Heart left ventricle (tissue), 16 donors: Measurements from ENCODE around the gene TBC1D8. TPM values are rescaled to one million over a fixed set of nuclear protein-coding genes. Genes with fewer than 3 reads are reported as not detected.

ENCODE experiments used
- ATAC-seq, 4 donors: fragments of 200-7000 bp; cut with Tn5 transposase; one replicate each; pipeline ENCODE4 v1.9.1; 2020 to 2022; ENCODE audit warnings: moderate library complexity in 4 of 4, mild to moderate bottlenecking in 3 of 4, moderate number of reproducible peaks in 1 of 4
- DNase-seq, 5 donors: peaks; one replicate each; pipeline ENCODE4 v3.0.0-alpha.2; 2020
- H3K27ac ChIP-seq, 12 donors: fragments of 200-600 bp; sonication (generic) in 4 of 12; one replicate each; pipeline versions ENCODE4 v1.5.0 to v1.8.0; 2016 to 2022; ENCODE audit warnings: mild to moderate bottlenecking in 2 of 12
- H3K27me3 ChIP-seq, 9 donors: fragments of 200-600 bp; sonication (generic) in 2 of 9; one replicate each; pipeline versions ENCODE4 v1.5.1 to v1.8.0; 2016 to 2022; ENCODE audit warnings: mild to moderate bottlenecking in 3 of 9
- H3K36me3 ChIP-seq, 9 donors: fragments of 200-600 bp; sonication (generic) in 2 of 9; one replicate each; pipeline versions ENCODE4 v1.5.0 to v1.8.0; 2018 to 2022; ENCODE audit warnings: mild to moderate bottlenecking in 2 of 9
- H3K4me1 ChIP-seq, 12 donors: fragments of 200-600 bp; sonication (generic) in 4 of 12; one replicate each; pipeline versions ENCODE4 v1.5.0 to v1.8.0; 2016 to 2022; ENCODE audit warnings: mild to moderate bottlenecking in 3 of 12
- H3K4me3 ChIP-seq, 12 donors: fragments of 200-600 bp; sonication (generic) in 4 of 12; one replicate each; pipeline versions ENCODE4 v1.5.0 to v1.8.0; 2017 to 2022; ENCODE audit warnings: mild to moderate bottlenecking in 9 of 12, moderate library complexity in 4 of 12
- H3K9me3 ChIP-seq, 12 donors: fragments of 200-600 bp; sonication (generic) in 4 of 12; one replicate each; pipeline versions ENCODE4 v1.5.0 to v1.8.0; 2016 to 2022; ENCODE audit warnings: mild to moderate bottlenecking in 1 of 12
- CTCF ChIP-seq, 12 donors: fragments of 200-600 bp; sonication (generic) in 4 of 12; IDR thresholded peaks; one replicate each; pipeline versions ENCODE4 v1.5.0 to v1.8.0; 2018 to 2022; ENCODE audit warnings: antibody characterized with exemption in 12 of 12, mild to moderate bottlenecking in 5 of 12
- POLR2A ChIP-seq, 2 donors: fragments of 450-650 bp; IDR thresholded peaks; one replicate each; pipeline ENCODE4 v1.6.1; 2017; ENCODE audit warnings: antibody characterized with exemption in 2 of 2, mild to moderate bottlenecking in 2 of 2, moderate library complexity in 2 of 2
- WGBS, 4 donors: extraction: QIAGEN DNeasy Blood & Tissue Kit in 2 of 4; methylation state at CpG; one replicate each; pipeline versions ENCODE4 v1.1.5 to v1.1.7; 2013 to 2018; 5-methylcytosine and 5-hydroxymethylcytosine counted together
- intact Hi-C, 10 donors: fragments of 100-400 bp; cut with DNase I; formaldehyde crosslinking; loops; one replicate each; pipeline versions ENCODE4 v1.11.1 to v1.14.2; 2022
- polyA plus RNA-seq, 2 donors: library from polyadenylated mRNA; stranded (reverse); fragments of 200-250 nt; gene quantifications; one replicate each; pipeline ENCODE4 v1.2.3, GENCODE V29; 2013
- total RNA-seq, 9 donors: library from RNA; depleted of rRNA in 2 of 9; stranded (reverse); fragments of >200 nt in 2 of 9; fragmentation: NEBNext Ultra II Directional in 3 of 9; extraction: Animal tissue kit (Norgen Biotek cat#: 25700) in 3 of 9; gene quantifications; one replicate each; pipeline versions ENCODE4 v1.1.0 to v1.2.4, GENCODE V29; 2016 to 2023
- donor health status: ischemic (EF 13 %, LVEDD 7.1; RV severe dilation, severe dysfunction).
- donor health status: healthy with polysubstance abuse.
- donor health status: DM: no; HTN: yes; CAD: no.
- donor health status: DM: no; HTN: no; CAD: no.
- donor health status: ischemic (EF 25% LVEDD 6.9; RV normal size, moderate dysfunction).
- donor health status: ischemic (EF 25% LVEDD 5.7; RV mildly dilated, moderate dysfunction).
- donor health status: healthy.
- donor health status: DM: yes; HTN: yes; CAD: no.
- donor health status: ischemic (EF 35%, LVEDD 5.7; RV mildly dilated, moderate dysfunction).
- donor health status: nonischemic (EF 11% LVEDD 7.7; RV severe dilation, severe dysfunction).
- donor health status: DM: yes; HTN: yes; CAD: no.
- donor health status: PGD.
- donor health status: ischemic (EF 29% LVEDD 5.4; RV normal size, mild dysfunction).
- donor health status: nonischemic (EF 23%, LVEDD 6.1; RV moderate dilation, normal function).

TBC1D8 gene
- total and polyA plus RNA-seq, 11 donors: 30.1 to 61.7 (median 42.9) TPM

GRCh38 chr2:100982431-100982861 lies 168.7 kb downstream of the TBC1D8 start:
- Histone ChIP-seq H3K36me3 (peaks cover 0 to 72% (median 35%) of the 10 kb centered on the region in 9 donors), H3K9me3 (no peaks in the 10 kb centered on the region), H3K27me3 (no peaks in the 10 kb centered on the region), H3K27ac (no peak overlapping the region), H3K4me1 (peaks cover 0 to 12% (median 0%) of the 10 kb centered on the region in 12 donors), H3K4me3 (no peak overlapping the region)
- 60 to 76% (median 65%) methylated on average over 8 of the region's 8 CpGs for WGBS, 4 donors
- intact Hi-C loops: loop anchor here in 6 of 10 donors (2.0 to 10.0 kb wide), 5 partner anchors 160 to 568 kb away; partner anchors contain the start of genes CHST10 (in 1 of the 6) and NPAS2 (in 1 of the 6)
- no peak for TF ChIP-seq POLR2A (IDR thresholded peaks at IDR 0.05)
- no peak for TF ChIP-seq CTCF (IDR thresholded peaks at IDR 0.05)
- peak in 1 of 4 donors; percentile 11 for ATAC-seq
- no peak for DNase-seq

GRCh38 chr2:100981011-100981410 lies 170.2 kb downstream of the TBC1D8 start:
- intact Hi-C loops: loop anchor here in 6 of 10 donors (5.0 to 10.0 kb wide), 4 partner anchors 159 to 566 kb away; partner anchors contain the start of genes CHST10 (in 1 of the 6) and NPAS2 (in 1 of the 6)
- no peak for ATAC-seq
- WGBS, 4 donors: 80 to 93% (median 87%) methylated on average over 2 of the region's 2 CpGs
- no peak overlapping the region for H3K4me3 ChIP-seq
- no peak overlapping the region for H3K27ac ChIP-seq
- H3K27me3 ChIP-seq: no peaks in the 10 kb centered on the region
- TF ChIP-seq CTCF (IDR thresholded peaks at IDR 0.05) (no peak), POLR2A (IDR thresholded peaks at IDR 0.05) (no peak)
- H3K36me3 ChIP-seq: peaks cover 0 to 75% (median 50%) of the 10 kb centered on the region in 9 donors
- DNase-seq: no peak
- peaks cover 0 to 12% (median 0%) of the 10 kb centered on the region in 12 donors for H3K4me1 ChIP-seq
- no peaks in the 10 kb centered on the region for H3K9me3 ChIP-seq

GRCh38 chr2:100980046-100980445 lies 171.1 kb downstream of the TBC1D8 start:
- 90 to 93% (median 92%) methylated on average over 12 of the region's 12 CpGs for WGBS, 4 donors
- no peaks in the 10 kb centered on the region for H3K27me3 ChIP-seq
- no peaks in the 10 kb centered on the region for H3K9me3 ChIP-seq
- ATAC-seq (no peak), DNase-seq (no peak)
- H3K36me3 ChIP-seq: peaks cover 0 to 80% (median 59%) of the 10 kb centered on the region in 9 donors
- peaks cover 0 to 12% (median 0%) of the 10 kb centered on the region in 12 donors for H3K4me1 ChIP-seq
- no peak overlapping the region for H3K27ac ChIP-seq
- TF ChIP-seq POLR2A (IDR thresholded peaks at IDR 0.05) (no peak), CTCF (IDR thresholded peaks at IDR 0.05) (no peak)
- intact Hi-C loops: loop anchor here in 6 of 10 donors (5.0 to 10.0 kb wide), 4 partner anchors 158 to 565 kb away; partner anchors contain the start of genes CHST10 (in 1 of the 6) and NPAS2 (in 1 of the 6)
- H3K4me3 ChIP-seq: no peak overlapping the region

DNA sequence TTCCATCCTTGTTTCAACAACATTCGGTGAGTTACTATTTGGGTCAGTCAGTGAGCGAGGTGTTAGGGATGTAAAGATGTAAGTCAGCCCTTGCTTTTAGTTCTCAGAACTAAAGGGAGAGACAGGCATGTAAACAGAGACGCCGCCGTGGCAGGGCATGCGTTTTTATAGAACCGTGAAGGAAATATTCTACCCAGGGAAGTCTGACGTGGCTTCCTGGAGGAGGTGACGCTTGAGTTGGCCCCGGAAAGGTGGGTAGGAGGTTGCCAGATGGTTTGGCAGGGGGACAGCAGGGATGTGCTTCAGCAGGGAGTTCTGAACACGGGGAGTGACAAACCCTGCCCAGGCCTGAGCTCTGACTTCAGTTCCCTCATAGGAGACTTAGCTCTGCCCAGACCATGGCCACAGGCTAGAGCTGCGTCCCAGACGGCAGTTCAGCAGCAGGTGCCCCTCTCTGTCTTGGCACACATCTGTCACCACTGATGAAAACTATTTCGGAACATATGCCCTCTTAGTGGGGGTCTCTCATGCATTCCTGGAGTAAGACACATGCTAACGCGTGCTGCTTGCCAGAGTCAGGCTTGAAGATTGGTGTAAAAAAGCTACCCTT lies 172.5 kb downstream of the TBC1D8 start:
- intact Hi-C loops: loop anchor here in 1 of 10 donors (5.0 kb wide), 1 partner anchor 236 kb away; no protein-coding TSS in a partner anchor
- H3K27me3 ChIP-seq: no peaks in the 10 kb centered on the region
- H3K36me3 ChIP-seq: peaks cover 0 to 90% (median 71%) of the 10 kb centered on the region in 9 donors
- no peak overlapping the region for H3K4me3 ChIP-seq
- 78 to 85% (median 82%) methylated on average over 14 to 16 of the region's 16 CpGs for WGBS, 4 donors
- no peaks in the 10 kb centered on the region for H3K9me3 ChIP-seq
- no peak for DNase-seq
- H3K27ac ChIP-seq: peak overlapping the region in 1 of 12 donors; percentile 55
- ATAC-seq: peak in 1 of 4 donors; percentile 22
- peaks cover 0 to 6% (median 0%) of the 10 kb centered on the region in 12 donors for H3K4me1 ChIP-seq
- TF ChIP-seq POLR2A (IDR thresholded peaks at IDR 0.05): no peak
- no peak for TF ChIP-seq CTCF (IDR thresholded peaks at IDR 0.05)
